ENCODE measurements around the gene MYO5B.

Gene MYO5B

DNA sequence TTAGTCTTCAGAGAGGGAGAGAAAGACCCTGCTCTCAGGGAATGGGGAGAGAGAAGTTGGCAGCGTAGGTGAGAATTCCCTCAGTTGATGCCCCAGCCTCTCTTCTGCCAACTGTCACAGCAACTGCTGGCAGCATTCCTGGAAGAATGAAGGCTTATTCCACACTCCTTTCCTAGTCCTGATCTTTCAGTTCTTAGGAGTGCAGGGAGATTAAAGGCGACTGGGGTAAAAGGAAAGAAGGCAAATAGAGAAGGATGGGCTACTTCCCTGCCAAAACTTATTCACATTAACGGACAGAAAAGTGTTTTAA lies 315.7 kb downstream of the MYO5B start:
- no peak for DNase-seq (ENCODE audit: low read depth)

DNA sequence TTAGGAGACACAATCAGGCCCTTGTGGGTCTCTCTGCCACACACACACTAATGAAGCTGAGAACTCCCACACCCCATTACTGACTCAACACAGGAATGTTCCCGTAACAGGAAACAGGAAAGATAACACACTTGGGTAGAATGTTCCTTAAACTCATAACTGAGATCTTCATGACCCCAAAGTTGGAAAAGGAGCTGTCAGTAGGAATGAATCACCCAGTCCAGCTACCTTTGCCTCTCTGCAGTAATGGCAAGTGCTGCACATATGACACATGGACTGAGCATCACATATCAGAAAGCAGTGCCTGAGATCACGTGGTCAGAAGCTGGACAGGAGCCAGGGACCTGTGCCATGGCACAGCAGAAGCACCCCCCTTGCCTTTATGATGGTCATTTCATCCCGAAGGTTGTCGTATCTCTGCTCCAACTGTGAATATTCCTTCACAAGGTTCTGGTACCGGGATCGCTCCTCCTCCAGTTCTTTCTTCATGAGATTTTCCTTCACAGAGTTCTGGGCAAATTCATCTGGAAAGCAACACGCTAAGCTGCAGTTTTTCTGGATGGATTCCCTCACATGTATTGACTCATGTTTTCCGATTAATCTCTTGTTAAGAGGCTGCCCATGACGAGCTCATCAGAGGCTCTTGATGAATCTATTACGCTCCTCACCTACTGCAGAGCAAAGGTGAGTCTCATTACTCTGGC lies 316.2 kb downstream of the MYO5B start:
- no peak for DNase-seq (ENCODE audit: low read depth)

DNA sequence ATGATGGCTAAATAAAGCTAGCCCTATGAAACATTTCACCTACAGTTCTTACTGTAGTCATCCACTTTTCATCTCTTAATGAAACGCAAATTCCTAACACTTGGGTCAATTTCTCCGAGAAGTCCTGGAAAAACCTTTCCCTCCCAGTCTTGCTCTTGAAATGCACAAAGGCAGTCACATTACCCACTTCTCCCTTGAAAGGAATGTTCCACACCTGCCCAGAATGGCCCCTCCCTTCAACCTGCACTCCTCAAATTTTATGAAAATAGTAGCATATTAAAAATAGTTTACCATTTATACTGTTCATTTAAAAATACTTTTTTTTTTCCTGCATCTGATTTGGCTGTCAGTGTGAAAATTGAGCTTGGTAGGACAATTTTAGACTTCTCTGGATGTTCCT lies 316.9 kb downstream of the MYO5B start:
- DNase-seq (ENCODE audit: low read depth), result no peak

DNA sequence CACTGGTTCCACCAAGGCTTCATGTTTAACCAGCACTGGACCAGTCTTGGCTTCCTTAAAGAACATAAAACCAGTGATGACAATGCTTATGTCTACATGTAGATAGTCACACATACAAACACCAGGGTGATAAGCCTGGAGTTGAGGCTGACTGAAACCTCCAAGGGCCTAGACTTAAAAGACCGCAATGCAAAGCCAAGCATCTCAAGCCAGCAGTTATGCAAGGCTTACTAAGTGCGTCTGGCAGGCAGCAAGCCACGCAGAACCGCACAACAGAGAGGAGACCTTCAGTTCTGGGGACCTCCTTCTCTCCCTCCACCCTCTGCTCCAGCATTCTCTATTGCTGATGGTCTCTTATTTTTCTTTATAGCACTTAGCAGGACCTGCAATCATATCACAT lies 318.4 kb downstream of the MYO5B start:
- DNase-seq (ENCODE audit: low read depth), result no peak

DNA sequence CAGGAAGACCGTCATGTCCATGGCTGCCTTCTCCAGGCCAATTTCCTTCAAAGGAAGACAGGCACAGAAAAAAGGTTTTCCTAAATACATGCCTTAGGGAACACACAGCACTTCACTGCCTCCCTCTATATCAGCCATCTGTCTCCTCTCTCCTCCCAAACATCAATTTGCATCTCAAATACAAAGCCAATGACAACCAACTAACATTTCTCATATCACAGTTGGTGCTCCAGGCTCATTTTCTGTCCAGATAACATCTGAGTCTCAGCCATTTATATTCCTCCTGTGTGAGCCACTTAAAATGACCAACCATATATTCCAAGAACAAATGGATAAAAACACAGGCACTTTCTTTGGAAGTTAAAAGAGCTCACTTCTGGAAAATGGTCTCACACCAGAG lies 319.2 kb downstream of the MYO5B start:
- no peak for DNase-seq (ENCODE audit: low read depth)

DNA sequence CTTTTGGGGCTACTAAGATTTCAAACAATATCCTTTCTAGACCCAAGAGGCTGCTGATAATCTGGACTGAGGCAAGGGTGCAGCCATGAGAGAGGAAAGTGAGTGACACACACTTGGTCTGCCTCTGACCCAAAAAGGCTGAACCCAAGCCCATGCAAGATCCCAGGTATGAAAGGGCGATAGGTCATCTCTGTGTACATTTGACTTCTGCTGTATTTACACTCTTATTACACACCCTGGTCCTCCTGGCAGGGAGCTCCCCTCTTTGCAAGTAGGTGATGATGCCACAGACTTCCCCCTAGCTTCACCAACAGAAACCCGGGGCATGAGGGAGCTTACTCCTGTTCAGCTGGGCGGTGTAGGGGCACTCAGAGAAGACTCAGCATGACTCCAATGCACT lies 319.8 kb downstream of the MYO5B start:
- no peak for DNase-seq (ENCODE audit: low read depth)

DNA sequence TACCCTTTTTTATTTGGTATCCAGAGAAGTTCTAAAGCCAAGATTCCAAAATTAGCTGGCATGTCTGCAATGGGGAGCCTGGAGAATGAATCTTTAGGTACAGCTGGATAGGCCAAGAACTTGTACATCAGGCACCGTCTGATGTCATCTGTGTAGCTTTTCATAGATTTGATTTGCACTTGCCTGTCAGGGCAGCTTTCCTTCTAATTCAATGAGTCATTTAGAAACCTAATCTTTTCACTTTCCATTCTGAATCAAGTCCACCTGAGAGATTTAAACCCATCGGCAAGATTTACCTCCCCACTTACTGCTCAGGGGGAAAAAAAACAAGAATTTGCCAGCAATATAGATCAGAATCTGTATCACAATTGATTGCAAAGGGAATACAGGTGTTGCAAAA lies 320.7 kb downstream of the MYO5B start:
- no peak for DNase-seq (ENCODE audit: low read depth)

DNA sequence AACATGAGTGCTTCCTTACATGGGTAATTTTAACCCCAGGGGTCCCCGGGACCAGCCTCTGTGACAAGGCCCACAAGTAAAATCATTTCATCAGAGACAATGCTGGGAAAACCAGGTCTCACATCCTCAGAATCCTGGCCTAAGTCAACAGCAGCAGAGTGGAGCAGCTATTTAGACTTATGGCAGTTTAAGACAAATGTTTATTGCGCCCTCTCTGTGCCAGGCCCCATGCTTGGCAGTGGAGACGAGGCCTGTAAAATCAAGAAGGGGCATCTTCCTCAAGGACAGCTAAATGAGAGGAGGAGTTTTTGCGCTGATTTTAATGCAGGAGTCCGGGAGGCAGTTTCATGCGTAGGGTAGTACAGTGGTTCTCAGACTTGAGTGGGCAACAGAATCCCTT lies 325.6 kb downstream of the MYO5B start:
- DNase-seq (ENCODE audit: low read depth), result no peak

DNA sequence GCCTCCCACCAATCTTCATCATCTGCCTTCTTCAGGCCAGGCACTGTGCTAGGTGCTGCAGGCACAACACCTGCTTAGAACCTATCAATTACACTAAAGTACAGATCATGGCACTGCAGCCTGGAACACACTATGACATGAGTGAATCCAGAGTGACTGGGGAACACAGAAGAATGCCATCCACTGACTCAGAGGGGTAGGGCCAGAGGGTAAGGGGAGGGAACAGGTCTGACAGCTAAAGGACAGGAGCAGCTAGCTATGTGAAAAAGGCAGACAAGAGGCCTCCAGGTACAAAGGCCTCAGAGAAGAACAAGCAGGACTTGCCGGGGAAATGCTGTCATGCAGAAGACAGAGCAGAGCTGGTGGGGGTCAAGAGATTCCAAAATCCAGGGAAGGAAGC lies 328.3 kb downstream of the MYO5B start:
- DNase-seq (ENCODE audit: low read depth), result no peak

DNA sequence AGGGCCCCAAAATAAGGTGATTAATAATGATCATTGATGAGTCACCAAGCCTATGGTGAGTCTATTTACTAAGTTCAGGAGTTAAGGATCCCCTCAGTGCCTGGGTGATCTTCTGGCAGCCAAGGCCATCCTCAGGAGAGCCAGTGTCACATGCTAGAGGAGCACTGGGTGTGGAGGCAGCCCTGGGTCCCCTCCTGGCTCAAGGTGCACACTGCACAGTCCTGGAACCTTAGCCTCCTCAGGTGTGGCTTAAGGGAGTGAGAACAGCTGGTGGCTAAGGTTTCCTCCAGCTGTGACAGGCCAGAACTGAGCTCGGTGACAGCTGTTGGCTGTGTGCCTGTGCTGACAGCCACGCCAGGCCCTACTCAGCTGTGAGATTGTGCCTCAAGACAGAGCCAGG lies 329.5 kb downstream of the MYO5B start:
- no peak for DNase-seq (ENCODE audit: low read depth)

DNA sequence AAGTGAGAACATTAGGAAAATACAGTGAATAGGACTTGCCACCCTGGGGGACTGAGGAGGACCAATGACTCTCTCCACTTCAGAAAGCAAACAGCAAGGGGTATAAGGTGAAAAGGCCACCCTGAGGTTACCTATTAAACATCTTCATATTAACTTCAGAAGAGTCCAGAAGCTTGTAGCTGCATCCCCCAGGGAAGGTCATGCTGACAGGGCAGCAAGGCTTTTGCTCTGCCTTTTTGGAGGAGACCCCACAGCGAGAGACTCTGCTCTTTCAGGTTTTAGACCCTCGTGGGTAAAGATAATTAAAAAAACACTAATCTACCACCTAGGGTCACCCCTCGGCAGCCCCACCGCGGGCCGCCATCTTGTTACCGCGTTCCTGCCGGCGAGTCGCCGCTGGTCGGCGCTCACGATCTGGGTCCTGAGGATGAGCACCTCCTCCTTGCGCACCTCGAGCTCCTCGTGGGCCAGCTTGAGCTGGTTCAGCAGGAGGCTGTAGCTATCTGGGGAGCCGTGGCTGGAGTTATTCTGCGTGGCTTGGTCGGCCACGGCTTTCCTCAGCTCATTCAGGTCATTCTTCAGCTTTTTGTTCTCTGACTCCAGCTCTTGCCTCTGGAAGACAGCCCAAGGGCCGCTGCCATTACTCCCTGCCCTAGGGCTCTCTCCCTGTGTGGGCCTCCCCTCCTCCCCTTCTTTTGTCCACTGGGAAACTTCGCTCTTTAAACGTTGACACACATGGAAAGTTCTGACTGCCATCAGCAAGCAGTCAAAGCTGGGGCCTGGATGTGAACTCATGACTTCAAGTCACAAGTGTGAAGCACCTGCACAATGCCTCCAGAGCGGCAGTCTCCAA lies 331.0 kb downstream of the MYO5B start:
- no peak for DNase-seq (ENCODE audit: low read depth)

DNA sequence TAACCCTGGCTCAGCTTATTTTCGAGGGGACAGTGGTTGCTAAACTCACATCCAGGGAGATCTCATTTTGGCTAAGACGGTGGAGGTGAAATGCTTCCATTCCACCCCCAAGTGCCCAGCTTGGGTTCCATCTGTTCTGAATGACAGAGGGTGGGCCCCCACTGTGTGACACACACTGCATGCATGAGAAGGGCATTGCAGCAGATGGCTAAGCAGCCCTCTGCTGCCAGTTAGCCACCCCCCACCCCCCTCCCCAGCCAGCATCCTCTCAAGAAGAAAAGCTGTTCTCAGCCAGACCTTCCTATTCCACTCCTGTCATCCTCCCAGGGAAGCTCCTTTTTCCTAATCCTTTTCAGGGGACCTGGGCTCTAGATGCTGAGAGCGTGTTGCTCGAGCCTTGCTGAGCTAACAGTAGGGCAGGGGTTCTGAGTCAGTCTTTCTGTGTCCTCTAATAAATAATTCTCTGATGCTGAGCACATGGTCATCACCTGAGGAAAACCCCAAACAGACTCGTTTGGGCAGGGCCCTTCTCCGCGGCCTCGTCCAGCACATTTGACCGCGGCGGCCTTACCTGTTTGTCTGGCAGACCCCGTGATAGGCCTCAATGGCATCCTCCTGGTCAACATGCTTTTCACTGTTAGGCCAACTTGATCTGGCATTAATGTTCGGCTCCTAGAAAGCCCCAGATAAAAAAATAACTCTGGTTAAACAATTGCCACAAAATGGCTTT lies 332.1 kb downstream of the MYO5B start:
- no peak for DNase-seq (ENCODE audit: low read depth)

DNA sequence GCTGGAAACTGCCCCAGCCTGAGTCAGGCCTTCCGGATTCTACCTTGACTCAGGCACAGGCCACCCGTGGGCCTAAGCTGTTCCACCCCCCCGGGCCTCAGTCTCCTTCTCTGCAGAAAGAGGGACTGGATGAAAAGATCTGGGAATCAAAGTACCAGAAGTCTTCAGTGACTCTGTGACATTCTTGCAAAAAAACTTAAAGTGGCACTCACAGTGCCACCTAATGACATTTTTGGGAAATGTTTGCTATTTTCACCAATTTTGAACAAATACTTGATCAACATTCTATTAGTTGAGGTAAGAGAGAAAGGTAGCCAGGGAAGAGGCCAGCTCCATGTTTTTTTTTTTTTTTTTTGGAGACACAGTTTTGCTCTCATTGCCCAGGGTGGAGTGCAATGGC lies 333.3 kb downstream of the MYO5B start:
- DNase-seq (ENCODE audit: low read depth), result no peak

DNA sequence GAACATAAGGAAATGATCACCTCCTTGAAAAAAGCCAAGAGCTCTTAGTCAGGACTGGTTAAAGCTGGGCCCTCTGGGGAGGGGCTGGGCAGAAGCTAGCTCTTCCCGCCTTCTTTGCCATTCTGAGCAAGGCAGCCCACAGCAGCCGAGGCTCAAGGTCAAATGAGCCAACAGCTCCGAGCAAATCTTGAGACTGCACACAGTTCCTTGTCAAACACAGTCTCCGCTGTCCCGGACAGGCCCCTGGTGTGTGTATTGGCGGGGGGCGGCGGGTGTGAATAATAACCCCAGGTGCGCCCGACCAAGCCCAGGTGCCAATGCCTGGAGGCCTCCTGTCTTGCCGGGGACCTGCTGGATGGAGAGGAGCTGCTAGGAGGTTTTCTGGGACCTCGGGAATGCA lies 335.2 kb downstream of the MYO5B start:
- DNase-seq (ENCODE audit: low read depth), result no peak

DNA sequence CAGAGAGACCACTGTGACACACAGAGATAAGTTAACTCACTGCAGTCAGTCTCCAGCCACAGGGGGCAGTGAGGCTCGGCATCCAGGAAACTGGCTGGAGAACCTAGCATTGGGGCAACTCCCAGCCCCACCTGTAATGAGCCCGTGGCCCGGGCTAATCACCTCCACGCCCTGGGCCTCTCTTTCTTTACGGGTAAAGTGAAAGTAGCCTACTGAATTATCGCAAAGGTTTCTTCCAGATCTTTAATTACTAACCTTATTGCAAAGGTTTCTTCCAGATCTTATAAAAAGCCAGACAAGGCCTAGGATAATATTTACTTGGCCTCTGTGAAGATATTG lies 336.0 kb downstream of the MYO5B start:
- no peak for DNase-seq (ENCODE audit: low read depth)

DNA sequence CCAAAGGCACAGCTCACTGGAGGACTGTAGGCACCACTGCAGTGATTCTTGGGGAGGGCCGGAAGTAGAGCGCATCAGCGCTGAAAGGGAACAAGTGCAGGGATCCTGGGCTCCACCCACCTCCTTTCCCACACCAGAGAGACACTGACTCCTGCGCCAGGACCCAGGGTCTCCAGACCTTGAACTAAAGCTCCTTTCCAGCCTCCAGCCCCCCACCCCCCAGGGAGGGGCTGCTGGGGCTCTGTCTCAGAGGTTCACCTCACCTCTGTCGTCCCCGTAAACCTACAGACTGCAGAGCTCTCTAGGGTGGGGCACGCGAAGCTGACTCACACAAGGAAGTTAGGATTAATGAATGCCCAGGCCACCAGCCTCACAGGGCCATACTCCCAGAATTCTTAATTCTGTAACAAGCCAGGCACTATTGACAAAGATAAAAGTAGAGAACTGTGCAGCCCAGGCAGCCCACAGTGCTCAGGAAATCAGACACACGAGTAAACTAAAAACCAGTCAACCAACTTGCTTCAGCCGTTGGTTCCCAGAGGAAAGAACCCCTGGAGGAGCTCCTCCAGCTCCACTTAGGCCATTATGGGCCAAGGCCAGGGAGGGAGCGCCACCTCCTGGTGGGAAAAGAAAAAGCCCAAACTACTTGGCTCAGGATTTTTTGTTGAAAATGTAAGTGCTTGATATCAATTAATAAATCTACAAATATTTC lies 336.5 kb downstream of the MYO5B start:
- DNase-seq (ENCODE audit: low read depth), result peak; percentile 10

DNA sequence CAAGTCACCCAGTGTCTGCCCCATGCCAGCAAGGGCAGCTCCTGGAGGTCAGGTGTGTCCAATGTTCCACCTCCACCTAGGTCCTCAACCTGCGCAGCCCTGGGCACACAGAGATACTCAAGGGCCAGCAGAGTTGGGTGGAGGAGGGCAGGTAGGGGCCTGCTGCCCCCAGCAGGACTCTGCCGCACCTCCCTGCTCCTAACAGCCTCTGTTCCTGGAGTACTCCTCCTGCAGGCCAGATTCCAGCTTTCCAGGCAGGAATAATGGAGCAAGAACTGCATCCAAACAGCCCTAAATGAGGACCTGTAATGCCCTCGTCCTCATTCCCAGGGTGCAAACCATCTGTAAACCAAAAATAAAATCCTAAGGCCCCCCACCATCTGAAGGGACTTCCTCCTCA lies 337.2 kb downstream of the MYO5B start:
- DNase-seq (ENCODE audit: low read depth), result no peak

DNA sequence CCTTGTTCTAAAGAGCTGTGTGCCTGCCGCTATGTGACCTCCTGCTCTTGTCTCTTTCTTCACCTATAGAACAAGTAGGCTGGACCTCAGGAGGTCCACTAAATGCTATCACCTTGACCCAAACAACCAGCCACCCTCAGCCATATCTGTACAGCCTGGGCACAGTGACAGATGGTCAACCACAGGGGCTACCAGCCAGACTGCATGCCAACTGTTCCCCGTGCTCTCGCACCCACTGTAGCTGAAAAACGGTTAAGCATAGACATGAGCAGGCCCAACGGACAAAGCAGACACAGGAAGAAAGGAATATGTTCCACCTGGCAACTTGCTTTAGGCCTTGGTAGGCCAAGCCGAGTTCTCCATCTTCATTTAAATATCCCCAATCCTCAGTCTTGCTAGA lies 338.5 kb downstream of the MYO5B start:
- no peak for DNase-seq (ENCODE audit: low read depth)

DNA sequence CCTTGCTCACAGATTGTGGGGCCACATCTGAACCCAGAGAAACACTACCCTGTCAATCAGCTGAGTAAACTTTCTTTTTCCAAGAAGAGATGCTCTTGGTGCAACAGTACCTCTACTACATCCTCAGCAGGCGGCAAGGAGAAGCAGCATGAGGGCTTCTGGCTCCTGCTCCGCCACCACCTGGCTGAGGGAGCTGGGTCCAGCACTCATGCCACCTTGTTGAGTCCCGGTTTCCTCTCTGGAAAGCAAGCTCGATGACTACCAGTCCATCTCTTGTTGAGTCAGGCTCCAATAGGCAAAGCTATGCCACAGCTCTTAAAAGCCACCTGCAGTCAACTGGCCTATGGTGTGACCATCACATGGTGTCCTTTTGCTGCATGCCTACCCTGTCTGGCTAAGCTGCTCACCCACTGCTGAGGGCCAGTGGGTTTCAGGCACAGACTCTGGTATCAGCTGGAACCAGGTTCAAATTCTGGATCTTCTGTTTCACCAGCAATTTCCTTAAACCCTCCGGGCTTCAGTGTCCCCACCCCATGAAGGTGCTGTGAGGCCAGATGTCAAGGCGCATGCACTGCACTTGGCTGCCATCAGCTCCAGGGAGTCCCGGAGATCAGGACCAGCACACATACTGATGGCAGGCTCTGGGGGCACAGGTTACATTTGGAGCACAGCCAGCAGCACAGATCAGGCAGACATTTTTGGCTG lies 339.1 kb downstream of the MYO5B start:
- DNase-seq (ENCODE audit: low read depth), result no peak

DNA sequence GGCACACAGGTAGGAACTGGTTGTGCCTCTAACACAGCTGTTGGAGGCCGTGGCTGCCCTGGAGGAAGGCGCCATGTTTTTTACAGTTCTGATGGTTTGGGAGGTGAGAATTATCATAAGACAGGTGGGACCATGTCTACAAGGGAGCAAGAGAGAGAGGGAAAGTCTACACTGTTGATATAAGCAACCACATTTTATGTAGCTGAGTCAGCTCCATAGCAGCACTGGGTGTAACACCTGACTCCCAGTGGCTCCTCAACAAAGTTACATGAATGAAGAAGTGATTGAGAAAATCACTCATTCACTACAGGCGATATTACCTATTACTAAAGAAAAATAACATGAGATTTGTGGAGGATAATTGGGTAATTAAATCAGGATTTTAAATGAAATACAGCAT lies 340.3 kb downstream of the MYO5B start:
- no peak for DNase-seq (ENCODE audit: low read depth)

DNA sequence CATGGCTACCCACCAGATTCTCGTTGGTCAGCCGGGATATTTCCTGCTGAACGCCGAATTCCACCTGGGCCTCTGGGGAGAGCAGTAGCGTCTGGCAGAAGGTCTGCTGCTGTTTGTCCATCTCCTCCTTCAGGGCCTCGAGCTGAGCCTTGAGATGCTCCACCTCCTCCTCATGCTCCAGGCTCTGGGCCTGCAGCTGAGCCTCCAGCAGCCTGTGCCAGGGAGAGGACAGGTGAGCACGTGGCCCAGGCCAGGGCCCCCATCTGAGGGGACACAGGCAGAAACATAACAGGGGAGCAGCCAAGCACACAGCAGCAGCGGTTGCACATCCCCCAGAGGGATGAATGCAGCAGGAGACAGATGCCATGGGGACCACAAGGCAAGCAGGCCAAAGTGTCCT lies 341.5 kb downstream of the MYO5B start:
- DNase-seq (ENCODE audit: low read depth), result no peak

DNA sequence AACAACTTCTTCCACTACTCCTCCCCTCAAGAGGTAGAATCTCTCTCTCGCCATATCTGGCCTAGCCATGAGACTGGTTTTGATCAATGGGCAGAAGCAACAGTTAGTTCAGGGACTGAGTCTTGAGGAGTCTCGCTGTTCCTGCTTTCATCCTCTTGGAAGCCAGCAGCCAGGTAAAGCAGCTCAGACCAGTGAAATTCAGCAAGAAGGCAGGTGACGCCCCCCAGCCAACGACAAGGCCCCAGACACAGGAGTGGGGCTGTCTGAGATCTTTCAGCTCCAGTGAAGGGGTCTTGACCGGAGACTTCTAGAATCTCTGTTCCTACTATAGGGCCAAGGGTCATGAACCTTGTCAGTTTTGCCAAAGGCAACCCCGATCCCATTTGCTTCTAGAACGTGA lies 341.9 kb downstream of the MYO5B start:
- DNase-seq (ENCODE audit: low read depth), result no peak

Data from stimulated activated CD4-positive, alpha-beta T cell treated with anti-CD3 and anti-CD28 coated beads, Interleukin-2, amount 100 ng/mL, for 4 hours (primary cell).